ENCODE data around the gene ATAD3A.

ATAD3A gene

DNA sequence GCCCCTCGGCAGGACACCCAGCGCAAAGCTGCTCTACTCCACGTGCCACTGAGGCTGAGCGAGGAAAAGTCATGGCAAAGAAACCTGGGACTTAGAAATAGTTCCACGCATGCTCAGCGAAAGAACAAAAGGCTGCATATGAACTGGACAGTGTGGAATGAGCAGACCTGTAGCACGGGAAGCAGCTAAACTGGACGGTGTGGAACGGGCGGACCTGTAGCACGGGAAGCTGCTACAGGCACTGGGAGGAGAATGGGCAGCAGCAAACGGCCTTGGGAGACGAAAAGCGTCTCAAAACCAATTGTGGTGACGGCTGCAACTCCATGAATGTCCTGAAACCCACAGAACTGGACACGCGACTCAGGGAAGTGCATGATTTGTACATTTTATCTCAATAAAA is 47.1 kb downstream of the ATAD3A start:
- TF ChIP-seq, protein P1, sequence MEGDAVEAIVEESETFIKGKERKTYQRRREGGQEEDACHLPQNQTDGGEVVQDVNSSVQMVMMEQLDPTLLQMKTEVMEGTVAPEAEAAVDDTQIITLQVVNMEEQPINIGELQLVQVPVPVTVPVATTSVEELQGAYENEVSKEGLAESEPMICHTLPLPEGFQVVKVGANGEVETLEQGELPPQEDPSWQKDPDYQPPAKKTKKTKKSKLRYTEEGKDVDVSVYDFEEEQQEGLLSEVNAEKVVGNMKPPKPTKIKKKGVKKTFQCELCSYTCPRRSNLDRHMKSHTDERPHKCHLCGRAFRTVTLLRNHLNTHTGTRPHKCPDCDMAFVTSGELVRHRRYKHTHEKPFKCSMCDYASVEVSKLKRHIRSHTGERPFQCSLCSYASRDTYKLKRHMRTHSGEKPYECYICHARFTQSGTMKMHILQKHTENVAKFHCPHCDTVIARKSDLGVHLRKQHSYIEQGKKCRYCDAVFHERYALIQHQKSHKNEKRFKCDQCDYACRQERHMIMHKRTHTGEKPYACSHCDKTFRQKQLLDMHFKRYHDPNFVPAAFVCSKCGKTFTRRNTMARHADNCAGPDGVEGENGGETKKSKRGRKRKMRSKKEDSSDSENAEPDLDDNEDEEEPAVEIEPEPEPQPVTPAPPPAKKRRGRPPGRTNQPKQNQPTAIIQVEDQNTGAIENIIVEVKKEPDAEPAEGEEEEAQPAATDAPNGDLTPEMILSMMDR (IDR thresholded peaks at IDR 0.05; ENCODE audit: borderline replicate concordance, insufficient read depth, low read depth, low read length): no peak
- H3K4me3 ChIP-seq (ENCODE audit: low read depth, low read length): no peak overlapping the region

DNA sequence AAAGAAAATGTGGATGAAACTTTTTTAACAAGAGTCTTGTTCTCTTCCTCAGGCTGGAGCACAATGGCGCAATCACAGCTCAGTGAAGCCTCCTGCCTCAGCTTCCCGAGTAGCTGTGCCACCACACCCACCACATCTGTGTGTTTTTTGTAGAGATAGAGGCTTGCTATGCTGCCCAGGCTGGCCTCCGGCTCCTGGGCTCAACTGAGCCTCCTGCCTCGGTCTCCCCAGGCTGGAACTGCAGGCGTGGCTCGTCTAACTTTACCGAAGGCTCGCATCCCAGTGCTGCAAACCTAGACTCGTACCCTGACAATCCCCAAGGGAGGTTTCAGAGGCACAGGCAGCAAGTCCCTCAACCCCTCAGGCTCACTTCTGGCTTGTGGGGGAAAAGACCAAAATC is 48.2 kb downstream of the ATAD3A start:
- TF ChIP-seq, protein P1 (IDR thresholded peaks at IDR 0.05; ENCODE audit: borderline replicate concordance, insufficient read depth, low read depth, low read length): no peak
- no peak overlapping the region for H3K4me3 ChIP-seq (ENCODE audit: low read depth, low read length)

DNA sequence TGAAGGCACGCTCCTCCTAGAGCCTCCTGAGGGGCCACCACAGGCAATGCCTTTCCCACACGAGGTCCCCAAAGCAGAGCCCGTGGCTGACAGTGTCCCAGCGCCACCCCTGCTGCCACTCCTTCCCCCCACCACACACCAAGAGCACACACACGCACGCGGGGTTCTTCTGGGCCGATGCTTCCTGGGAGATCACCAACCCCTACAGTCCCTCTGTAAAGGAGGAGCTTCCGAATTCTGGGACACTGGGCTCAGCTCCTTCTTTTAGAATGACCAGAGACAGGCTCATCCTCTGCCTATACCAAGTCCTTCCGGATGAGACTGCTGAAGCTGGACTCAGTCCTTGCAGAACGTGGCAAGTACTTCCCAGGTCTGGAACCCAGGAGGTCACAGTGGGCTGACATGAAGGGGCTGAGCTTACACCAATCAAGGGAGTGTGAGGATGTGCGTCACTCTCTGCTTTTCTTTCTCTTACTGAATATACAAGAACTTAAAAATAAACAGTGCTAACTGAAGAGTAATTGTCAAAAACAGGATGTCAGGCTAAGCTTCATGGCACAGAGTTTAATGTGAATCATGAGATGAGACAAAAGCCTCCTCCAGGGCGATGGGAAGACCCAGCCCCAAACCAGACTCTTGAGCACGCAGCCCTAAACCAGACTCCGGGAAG is 50.0 kb downstream of the ATAD3A start:
- H3K4me3 ChIP-seq (ENCODE audit: low read depth, low read length): no peak overlapping the region
- TF ChIP-seq, protein P1 (IDR thresholded peaks at IDR 0.05; ENCODE audit: borderline replicate concordance, insufficient read depth, low read depth, low read length): no peak

DNA sequence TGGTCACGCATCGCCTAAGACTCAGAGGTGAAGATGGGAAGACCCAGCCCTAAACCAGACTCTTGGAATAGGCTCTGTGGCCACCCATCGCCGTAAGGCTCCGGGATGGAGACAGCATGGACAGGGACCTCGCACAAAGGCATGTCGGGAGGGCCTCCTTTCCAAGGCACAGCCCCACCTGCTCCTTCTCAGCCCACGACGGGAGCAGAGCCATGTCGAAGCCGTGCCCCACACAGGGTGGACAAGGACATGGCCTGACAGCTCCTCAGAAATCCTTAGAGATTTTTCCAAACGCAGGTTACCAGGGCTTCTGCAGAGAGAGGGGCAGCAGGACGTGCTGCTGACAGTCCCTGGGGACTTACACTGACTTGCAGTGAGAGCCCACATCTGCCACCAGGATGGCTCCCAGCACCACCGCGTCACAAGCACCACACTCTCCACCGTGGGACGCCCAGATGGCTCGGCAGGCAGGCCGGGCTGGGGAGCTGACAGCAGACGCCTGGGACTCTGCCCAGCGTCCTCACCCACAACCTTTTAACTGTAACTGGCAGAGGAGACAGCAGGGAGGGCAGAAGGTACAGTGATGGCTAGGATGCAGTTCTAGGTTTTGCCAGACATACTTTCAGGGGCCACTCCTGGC is 50.7 kb downstream of the ATAD3A start:
- no peak overlapping the region for H3K4me3 ChIP-seq (ENCODE audit: low read depth, low read length)
- TF ChIP-seq, protein P1 (IDR thresholded peaks at IDR 0.05; ENCODE audit: borderline replicate concordance, insufficient read depth, low read depth, low read length): no peak

DNA sequence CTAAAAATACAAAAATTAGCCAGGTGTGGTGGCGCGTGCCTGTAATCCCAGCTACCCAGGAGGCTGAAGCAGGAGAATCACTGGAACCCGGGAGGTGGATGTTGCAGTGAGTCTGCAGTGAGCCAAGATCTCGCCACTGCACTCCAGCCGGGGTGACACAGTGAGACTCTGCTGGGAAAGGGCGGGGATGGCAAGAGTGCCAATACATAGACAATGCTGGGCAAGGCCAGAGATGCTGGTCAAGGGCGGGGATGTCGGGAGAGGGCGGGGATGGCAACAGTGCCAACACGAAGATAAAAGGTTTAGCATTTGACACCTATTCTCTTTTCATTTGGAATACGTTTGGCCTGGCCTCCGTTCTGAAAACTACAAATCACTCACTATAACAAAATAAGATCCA is 51.7 kb downstream of the ATAD3A start:
- TF ChIP-seq, protein P1 (IDR thresholded peaks at IDR 0.05; ENCODE audit: borderline replicate concordance, insufficient read depth, low read depth, low read length): no peak
- H3K4me3 ChIP-seq (ENCODE audit: low read depth, low read length): no peak overlapping the region

DNA sequence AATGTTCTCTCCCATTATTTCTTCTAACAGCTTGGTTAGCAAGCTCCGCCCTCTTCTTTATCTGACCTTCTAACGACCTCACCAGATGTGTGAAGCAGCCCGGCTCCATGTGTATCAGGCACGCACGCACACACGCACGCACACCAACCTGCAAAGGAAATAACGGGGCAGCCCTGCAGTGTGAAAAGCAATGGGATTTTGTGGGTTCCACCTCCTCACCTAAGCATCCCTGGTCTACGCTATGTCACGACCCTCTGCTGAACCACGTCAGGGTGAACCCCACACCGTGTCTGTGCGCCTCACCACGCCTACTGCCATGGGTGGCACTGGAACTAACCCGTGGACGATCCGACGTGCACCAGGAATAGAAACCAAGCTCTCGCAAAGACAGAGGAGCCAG is 52.3 kb downstream of the ATAD3A start:
- H3K4me3 ChIP-seq (ENCODE audit: low read depth, low read length): no peak overlapping the region

More for the DNA sequence above, 52.3 kb downstream of the ATAD3A start:
- TF ChIP-seq, protein P1 (IDR thresholded peaks at IDR 0.05; ENCODE audit: borderline replicate concordance, insufficient read depth, low read depth, low read length): no peak
